Thyroid gland (tissue), 4 donors: ENCODE data around the gene TPCN2. TPM values are rescaled to one million over a fixed set of nuclear protein-coding genes. Genes with fewer than 3 reads are reported as not detected.

Source experiments
- DNase-seq, 2 donors: peaks; one replicate each; pipeline ENCODE4 v3.0.0-alpha.2; 2019
- H3K27ac ChIP-seq, 3 donors: fragments of 200-600 bp; sonication (generic); 1 replicate in 2 of 3; 2 replicates in 1 of 3; pipeline ENCODE4 v1.5.1; 2016 to 2019; ENCODE audit warnings: mild to moderate bottlenecking in 1 of 3, moderate library complexity in 1 of 3
- H3K27me3 ChIP-seq: fragments of 200-600 bp; sonication (generic); one replicate; pipeline ENCODE4 v1.5.1; 2019
- H3K36me3 ChIP-seq, 2 donors: fragments of 200-600 bp; sonication (generic); one replicate each; pipeline ENCODE4 v1.5.1; 2016 to 2019
- H3K4me1 ChIP-seq, 2 donors: fragments of 200-600 bp; sonication (generic); one replicate each; pipeline ENCODE4 v1.5.1; 2017 to 2019
- H3K4me3 ChIP-seq, 3 donors: fragments of 200-600 bp; sonication (generic); replicated peaks in 1 of 3; 1 replicate in 2 of 3; 2 replicates in 1 of 3; pipeline ENCODE4 v1.5.1; 2016; ENCODE audit warnings: mild to moderate bottlenecking in 1 of 3
- H3K9me3 ChIP-seq: fragments of 200-600 bp; sonication (generic); one replicate; pipeline ENCODE4 v1.5.1; 2017
- POLR2A ChIP-seq, 2 donors: fragments of 450-650 bp; IDR thresholded peaks; one replicate each; pipeline ENCODE4 v1.6.1; 2017; ENCODE audit warnings: antibody characterized with exemption in 2 of 2, mild to moderate bottlenecking in 2 of 2, moderate library complexity in 1 of 2
- WGBS, 2 donors: methylation state at CpG; one replicate each; pipeline ENCODE4 v1.1.5; 2017; 5-methylcytosine and 5-hydroxymethylcytosine counted together
- intact Hi-C: fragments of 100-400 bp; cut with DNase I; formaldehyde crosslinking; loops from one replicate; pipeline ENCODE4 v1.15.1; 2023
- total RNA-seq, 4 donors: library from RNA; depleted of rRNA; stranded (reverse); fragments of >200 nt; gene quantifications; one replicate each; pipeline ENCODE4 v1.2.3, GENCODE V29; 2016
- TF ChIP-seq, protein P1 (sequence below), 6 experiments: fragments of 200-600 bp in 3 of 6; fragments of 450-650 bp in 3 of 6; sonication (generic) in 3 of 6; IDR thresholded peaks; one replicate each; pipeline ENCODE4 v1.5.1; 2016 to 2019; ENCODE audit warnings: antibody characterized with exemption in 6 of 6, mild to moderate bottlenecking in 2 of 6, inconsistent platforms in 1 of 6, moderate library complexity in 1 of 6

The TPCN2 gene
- total RNA-seq, 4 donors from 2014 or later = 10.5 to 30.4 (median 13.7) TPM

DNA sequence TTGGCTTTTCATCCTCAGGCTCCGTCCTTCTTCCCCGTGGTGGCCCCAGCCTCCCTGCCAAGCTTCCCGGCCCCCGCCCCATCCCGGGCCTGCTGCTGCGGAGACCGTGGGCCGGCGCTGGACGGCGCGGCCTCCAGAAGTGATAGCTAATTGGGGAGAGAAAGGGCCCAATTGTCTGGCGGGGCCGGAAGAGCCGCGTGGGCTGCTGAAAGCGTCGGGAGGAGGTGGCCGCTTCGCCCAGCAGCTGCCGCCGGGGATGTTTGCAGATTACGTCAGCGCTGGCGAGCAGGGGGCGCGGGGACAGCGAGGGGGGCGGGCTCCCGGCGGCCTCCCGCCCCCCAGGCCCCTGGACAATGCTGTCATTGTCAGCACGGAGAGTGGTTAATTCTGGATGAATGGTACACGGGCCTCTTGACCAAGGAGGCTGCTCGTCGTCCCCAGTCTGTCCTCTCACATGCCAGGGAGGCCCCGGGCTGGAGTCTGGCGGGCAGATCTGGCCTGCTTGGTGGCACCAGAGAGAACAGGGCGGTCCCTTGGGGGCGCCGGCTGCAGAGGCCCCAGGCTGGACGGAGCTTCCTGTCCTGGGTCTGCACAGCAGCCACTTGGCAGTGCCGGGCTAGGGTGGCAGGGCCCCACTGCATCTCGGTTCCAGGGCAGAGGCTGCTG is 108.6 kb downstream of the TPCN2 start:
- 23 to 29% methylated on average over 16 to 24 of the region's 44 CpGs for WGBS, 2 donors
- intact Hi-C loops = no loop called here
- Histone ChIP-seq H3K27me3 (peaks cover 5% of the 10 kb centered on the region), H3K4me1 (peaks cover 0 to 8% of the 10 kb centered on the region in 2 donors), H3K4me3 (no peak overlapping the region), H3K36me3 (no peaks in the 10 kb centered on the region), H3K9me3 (no peaks in the 10 kb centered on the region), H3K27ac (no peak overlapping the region)
- DNase-seq = no peak
- TF ChIP-seq, protein P1, sequence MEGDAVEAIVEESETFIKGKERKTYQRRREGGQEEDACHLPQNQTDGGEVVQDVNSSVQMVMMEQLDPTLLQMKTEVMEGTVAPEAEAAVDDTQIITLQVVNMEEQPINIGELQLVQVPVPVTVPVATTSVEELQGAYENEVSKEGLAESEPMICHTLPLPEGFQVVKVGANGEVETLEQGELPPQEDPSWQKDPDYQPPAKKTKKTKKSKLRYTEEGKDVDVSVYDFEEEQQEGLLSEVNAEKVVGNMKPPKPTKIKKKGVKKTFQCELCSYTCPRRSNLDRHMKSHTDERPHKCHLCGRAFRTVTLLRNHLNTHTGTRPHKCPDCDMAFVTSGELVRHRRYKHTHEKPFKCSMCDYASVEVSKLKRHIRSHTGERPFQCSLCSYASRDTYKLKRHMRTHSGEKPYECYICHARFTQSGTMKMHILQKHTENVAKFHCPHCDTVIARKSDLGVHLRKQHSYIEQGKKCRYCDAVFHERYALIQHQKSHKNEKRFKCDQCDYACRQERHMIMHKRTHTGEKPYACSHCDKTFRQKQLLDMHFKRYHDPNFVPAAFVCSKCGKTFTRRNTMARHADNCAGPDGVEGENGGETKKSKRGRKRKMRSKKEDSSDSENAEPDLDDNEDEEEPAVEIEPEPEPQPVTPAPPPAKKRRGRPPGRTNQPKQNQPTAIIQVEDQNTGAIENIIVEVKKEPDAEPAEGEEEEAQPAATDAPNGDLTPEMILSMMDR (IDR thresholded peaks at IDR 0.05) = no peak
- TF ChIP-seq POLR2A (IDR thresholded peaks at IDR 0.05) = no peak

DNA sequence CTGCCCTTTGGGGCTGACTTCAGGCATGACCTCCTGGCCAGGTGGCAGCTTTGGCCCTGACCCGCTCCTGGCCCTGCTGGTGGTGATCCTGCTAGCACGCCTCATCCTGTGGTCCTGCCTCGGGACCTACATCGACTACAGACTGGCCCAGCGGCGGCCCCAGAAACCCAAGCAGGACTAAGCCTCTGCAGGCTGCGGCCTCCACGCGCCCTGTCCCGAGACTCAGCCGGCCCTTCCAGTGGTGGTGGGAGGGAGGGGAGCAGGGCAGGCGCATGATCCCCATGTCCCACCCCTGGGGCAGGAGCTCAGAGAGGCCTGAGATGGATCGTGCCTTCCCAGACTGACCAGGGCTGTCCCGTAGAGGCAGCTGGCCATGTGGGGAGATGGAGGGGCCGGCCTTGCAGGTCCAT is 109.1 kb downstream of the TPCN2 start:
- Histone ChIP-seq H3K4me3 (no peak overlapping the region), H3K36me3 (no peaks in the 10 kb centered on the region), H3K27ac (no peak overlapping the region), H3K27me3 (peaks cover 5% of the 10 kb centered on the region), H3K9me3 (no peaks in the 10 kb centered on the region), H3K4me1 (peaks cover 0 to 8% of the 10 kb centered on the region in 2 donors)
- no peak for DNase-seq
- intact Hi-C loops = no loop called here
- TF ChIP-seq POLR2A (IDR thresholded peaks at IDR 0.05) = no peak
- TF ChIP-seq, protein P1 (IDR thresholded peaks at IDR 0.05) = no peak
- 78 to 94% methylated on average over 3 to 12 of the region's 15 CpGs for WGBS, 2 donors

DNA sequence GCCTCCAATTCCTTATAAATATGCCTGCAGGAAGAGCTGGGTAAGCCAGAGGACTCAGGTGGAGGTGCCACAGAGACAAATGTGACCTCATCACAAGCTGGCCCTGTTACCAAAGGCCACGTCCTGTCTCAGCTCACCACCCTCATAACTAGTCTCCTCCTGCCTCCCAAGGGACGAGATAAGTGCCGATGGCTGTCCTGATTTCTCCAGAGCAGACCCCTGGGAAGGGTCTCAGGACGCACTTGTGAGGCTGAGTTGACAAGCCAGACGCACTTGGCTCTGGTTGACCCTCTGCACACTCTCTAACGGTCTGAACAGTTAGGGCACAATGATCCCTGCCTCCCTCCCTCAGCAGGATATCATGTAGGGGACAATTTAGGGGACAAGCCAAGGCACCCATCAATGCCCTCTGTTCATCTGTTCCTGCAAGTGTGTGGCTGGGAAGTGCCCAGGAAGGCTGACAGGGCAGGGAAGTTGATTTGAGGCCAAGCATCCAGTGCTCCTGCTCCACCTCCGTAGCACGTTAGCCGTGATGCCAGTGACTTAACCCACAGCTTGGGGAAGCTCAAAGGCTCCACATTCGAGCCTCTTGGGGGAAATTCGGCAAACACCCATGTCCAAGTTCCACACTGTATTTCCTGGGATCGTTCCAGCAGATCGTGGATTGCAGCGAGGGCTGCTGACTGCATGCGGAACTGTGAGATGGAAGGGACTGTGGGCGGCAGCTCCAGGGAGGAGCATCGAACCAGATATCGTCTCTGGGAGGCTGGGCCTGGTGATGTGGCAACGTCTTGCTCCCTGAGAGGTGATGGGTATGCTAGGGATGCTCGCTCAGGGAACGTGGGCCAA is 109.8 kb downstream of the TPCN2 start:
- Histone ChIP-seq H3K9me3 (no peaks in the 10 kb centered on the region), H3K27ac (no peak overlapping the region), H3K36me3 (no peaks in the 10 kb centered on the region), H3K4me1 (peaks cover 0 to 8% of the 10 kb centered on the region in 2 donors), H3K4me3 (no peak overlapping the region), H3K27me3 (peaks cover 5% of the 10 kb centered on the region)
- DNase-seq = no peak
- 86 to 90% methylated on average over 10 to 21 of the region's 21 CpGs for WGBS, 2 donors
- intact Hi-C loops = no loop called here
- TF ChIP-seq, protein P1 (IDR thresholded peaks at IDR 0.05) = no peak
- TF ChIP-seq POLR2A (IDR thresholded peaks at IDR 0.05) = no peak

DNA sequence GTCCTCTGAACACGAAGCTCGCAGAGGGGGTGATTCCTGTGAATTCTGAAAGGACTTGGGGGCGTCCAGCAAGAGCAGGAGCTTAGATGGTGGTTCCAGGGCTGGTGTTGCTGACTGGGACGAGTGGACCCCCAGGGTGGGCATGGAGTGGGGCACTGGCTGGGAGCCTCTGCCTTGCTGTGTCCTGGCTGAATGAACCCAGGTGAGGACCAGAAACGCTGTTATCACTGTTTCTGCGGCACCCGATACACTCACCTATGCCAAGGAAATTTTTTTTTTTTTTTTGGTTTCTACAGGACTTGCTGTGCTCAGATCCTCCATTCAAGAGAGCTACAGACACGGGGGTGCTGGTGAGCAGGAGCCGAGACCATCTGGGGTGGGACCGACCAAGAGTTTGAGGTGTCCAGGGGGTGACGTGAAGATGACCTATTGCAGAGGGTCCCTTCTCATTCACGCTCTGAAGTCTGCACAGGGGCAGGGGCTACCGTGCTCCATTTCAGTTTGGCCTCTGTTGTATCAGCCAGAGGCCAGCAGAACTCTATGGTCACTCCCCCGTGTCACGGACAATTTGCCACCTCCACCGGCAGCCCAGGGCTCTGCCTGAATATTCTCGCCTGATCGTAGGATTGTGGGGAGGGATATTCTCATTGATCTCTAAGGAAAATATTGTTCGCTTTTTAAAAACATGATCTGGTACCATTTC is 110.6 kb downstream of the TPCN2 start:
- Histone ChIP-seq H3K27ac (no peak overlapping the region), H3K9me3 (no peaks in the 10 kb centered on the region), H3K4me3 (no peak overlapping the region), H3K4me1 (peaks cover 0 to 8% of the 10 kb centered on the region in 2 donors), H3K27me3 (peaks cover 5% of the 10 kb centered on the region), H3K36me3 (no peaks in the 10 kb centered on the region)
- intact Hi-C loops = no loop called here
- TF ChIP-seq, protein P1 (IDR thresholded peaks at IDR 0.05) = no peak
- 89 to 94% methylated on average over 17 to 19 of the region's 19 CpGs for WGBS, 2 donors
- DNase-seq = no peak
